Peyer's patch (tissue), 4 donors: ENCODE measurements around the gene ITK. TPM values are rescaled to one million over a fixed set of nuclear protein-coding genes. Genes with fewer than 3 reads are reported as not detected.

Experiments
- DNase-seq, 3 donors: peaks; one replicate each; pipeline ENCODE4 v3.0.0-alpha.2; 2017 to 2019
- H3K27ac ChIP-seq, 4 donors: fragments of 200-600 bp; sonication (generic); one replicate each; pipeline ENCODE4 v1.5.1; 2016 to 2019
- H3K27me3 ChIP-seq, 2 donors: fragments of 200-600 bp; sonication (generic); one replicate each; pipeline ENCODE4 v1.5.1; 2019
- H3K36me3 ChIP-seq, 3 donors: fragments of 200-600 bp; sonication (generic); one replicate each; pipeline ENCODE4 v1.5.1; 2016 to 2019
- H3K4me1 ChIP-seq, 4 donors: fragments of 200-600 bp; sonication (generic); one replicate each; pipeline ENCODE4 v1.5.1; 2016 to 2019
- H3K4me3 ChIP-seq, 4 donors: fragments of 200-600 bp; sonication (generic); 1 replicate in 3 of 4; 2 replicates in 1 of 4; pipeline ENCODE4 v1.5.1; 2016 to 2019; ENCODE audit warnings: mild to moderate bottlenecking in 1 of 4
- H3K9me3 ChIP-seq, 4 donors: fragments of 200-600 bp; sonication (generic); one replicate each; pipeline ENCODE4 v1.5.1; 2016 to 2019; ENCODE audit warnings: mild to moderate bottlenecking in 1 of 4
- POLR2A ChIP-seq, 2 donors: fragments of 450-650 bp; IDR thresholded peaks; one replicate each; pipeline ENCODE4 v1.5.1; 2017; ENCODE audit warnings: antibody characterized with exemption in 2 of 2, mild to moderate bottlenecking in 2 of 2, moderate library complexity in 2 of 2
- total RNA-seq, 4 donors: library from RNA; depleted of rRNA; stranded (reverse); fragments of >200 nt; gene quantifications; one replicate each; pipeline ENCODE4 v1.1.0, GENCODE V29; 2016
- TF ChIP-seq, protein P1 (sequence below), 6 experiments: fragments of 450-650 bp in 4 of 6; fragments of 200-600 bp in 2 of 6; sonication (generic) in 1 of 6; IDR thresholded peaks; one replicate each; pipeline ENCODE4 v1.5.1; 2017 to 2019; ENCODE audit warnings: antibody characterized with exemption in 6 of 6, mild to moderate bottlenecking in 3 of 6, moderate library complexity in 1 of 6

Gene ITK
- total RNA-seq, 4 donors from 2014 or later = 6.7 to 16.5 (median 6.9) TPM

DNA sequence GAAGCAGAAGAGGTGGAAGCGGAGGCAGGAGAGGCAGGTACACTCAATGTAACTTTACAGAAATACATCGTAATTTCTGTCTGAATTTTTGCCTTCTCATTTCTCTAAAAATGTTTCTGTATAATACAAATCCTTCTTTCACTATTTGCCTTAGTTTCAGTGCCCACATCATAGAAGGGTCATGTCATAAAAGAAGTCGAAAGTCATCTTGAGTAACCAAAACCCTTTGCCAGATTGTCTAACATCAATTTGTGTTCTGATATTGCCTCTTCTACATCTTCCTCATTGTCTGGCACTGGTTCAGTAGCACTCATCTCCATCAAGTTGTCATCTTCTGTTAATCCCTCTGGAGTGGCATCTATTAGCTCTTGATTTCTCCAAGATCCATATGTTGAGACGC lies 79.1 kb downstream of the ITK start:
- no peak for DNase-seq
- Histone ChIP-seq H3K4me1 (no peaks in the 10 kb centered on the region), H3K27ac (no peak overlapping the region), H3K36me3 (no peaks in the 10 kb centered on the region), H3K4me3 (no peak overlapping the region), H3K27me3 (no peaks in the 10 kb centered on the region), H3K9me3 (no peaks in the 10 kb centered on the region)
- TF ChIP-seq, protein P1, sequence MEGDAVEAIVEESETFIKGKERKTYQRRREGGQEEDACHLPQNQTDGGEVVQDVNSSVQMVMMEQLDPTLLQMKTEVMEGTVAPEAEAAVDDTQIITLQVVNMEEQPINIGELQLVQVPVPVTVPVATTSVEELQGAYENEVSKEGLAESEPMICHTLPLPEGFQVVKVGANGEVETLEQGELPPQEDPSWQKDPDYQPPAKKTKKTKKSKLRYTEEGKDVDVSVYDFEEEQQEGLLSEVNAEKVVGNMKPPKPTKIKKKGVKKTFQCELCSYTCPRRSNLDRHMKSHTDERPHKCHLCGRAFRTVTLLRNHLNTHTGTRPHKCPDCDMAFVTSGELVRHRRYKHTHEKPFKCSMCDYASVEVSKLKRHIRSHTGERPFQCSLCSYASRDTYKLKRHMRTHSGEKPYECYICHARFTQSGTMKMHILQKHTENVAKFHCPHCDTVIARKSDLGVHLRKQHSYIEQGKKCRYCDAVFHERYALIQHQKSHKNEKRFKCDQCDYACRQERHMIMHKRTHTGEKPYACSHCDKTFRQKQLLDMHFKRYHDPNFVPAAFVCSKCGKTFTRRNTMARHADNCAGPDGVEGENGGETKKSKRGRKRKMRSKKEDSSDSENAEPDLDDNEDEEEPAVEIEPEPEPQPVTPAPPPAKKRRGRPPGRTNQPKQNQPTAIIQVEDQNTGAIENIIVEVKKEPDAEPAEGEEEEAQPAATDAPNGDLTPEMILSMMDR (IDR thresholded peaks at IDR 0.05) = no peak
- no peak for TF ChIP-seq POLR2A (IDR thresholded peaks at IDR 0.05)

DNA sequence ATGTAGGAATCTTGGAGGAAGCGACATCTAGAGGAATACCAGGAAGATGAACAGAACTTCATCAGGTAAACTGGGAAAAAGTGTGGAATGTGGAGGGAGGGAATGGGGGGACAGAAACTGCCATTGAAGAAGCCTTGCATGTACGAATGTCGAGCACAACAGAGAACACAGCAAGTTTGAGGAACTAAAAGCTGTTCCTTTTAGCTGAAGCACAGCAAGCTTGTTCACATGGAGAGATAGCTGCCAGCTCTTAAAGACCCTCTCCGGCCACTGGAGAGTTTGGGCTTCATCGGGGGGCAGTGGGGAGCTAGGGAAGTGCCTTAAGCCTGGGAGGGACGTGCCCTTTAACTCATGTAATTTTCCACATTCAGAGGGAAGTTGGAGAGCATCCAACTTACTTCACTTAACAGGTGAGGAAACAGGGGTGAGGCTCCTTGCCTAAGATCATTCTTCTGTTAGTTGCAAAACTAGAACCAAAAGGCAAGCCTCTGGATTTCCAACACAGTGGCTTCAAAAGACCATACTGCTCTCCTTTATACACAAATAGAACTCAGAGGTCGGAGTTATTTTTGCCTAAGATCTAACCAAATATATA lies 83.0 kb downstream of the ITK start:
- Histone ChIP-seq H3K9me3 (no peaks in the 10 kb centered on the region), H3K36me3 (no peaks in the 10 kb centered on the region), H3K4me3 (no peak overlapping the region), H3K27me3 (no peaks in the 10 kb centered on the region), H3K27ac (no peak overlapping the region), H3K4me1 (peaks cover 0 to 16% (median 12%) of the 10 kb centered on the region in 4 donors)
- no peak for TF ChIP-seq POLR2A (IDR thresholded peaks at IDR 0.05)
- TF ChIP-seq, protein P1 (IDR thresholded peaks at IDR 0.05) = no peak
- DNase-seq = no peak

DNA sequence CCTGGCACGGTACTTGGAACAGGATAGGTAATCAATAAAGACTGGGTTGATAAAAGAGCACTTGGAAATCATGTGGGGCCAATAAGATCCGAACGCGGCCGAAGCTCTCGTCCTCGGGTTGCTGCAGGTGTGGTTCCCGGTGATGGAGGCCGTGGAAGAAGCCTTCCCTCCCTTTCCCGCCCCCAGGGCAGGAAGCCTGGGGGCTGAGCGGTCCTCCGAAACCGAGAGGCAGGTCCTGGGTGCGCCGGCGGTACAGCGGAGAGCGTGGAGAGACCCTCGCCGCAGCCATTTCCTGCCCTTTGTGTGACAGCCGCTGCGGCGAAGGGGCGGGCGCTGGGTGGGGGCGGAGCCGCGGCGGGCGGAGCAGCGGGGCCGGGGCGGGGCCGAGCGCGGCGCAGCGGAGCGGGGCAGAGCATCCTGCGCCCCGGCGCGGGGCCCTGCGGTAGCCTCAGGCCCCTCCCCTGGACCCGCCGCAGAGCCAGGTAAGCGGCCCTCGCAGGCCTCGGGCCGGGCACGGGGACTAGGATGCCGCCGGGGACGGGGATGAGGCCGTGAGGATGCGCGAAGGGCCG lies 85.2 kb downstream of the ITK start, which contains the start of gene CYFIP2:
CYFIP2 (plus strand) TSS at position 410 of the 572 bp plus-strand sequence. CDS start 19,239 bp downstream, outside the sequence.
- DNase-seq = peak; percentile 83 to 92 (median 86)

DNA sequence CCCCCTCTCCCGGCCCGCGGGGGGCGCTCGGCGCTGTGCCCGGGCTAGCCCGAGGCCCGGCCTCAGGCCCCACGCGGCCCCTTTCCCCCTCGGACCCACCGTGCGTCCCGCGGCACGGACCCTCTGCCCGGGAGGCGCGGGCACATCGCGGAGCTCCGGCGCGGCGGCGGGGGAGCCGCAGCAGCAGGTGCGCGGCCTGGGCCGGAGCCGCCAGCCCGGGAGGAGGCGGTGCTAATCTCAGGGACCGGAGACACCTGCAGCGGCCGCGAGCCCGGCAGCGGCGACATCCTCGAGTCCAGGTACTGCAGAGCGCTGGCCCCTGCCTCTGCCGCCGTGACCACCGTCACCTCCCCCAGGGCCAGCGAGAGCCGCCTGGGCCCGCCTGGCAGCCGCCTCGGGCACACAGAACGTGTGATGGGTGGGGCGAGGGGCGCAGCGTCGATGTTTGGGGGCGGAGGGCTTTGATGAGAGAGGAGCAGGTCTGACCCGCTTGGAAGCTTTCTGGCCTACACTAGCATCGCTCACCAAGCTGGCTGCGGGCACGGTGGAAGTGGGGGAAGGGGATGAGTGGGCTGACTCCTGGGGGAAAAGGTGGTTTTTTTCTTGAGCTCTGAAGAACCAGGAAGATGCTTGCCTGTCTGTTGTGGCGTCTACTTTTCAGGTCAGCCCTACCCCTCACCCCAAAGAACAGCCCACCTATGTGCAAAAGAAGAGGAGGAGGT lies 85.8 kb downstream of the ITK start:
- Histone ChIP-seq H3K9me3 (no peaks in the 10 kb centered on the region), H3K4me1 (peaks cover 0 to 31% (median 23%) of the 10 kb centered on the region in 4 donors), H3K36me3 (no peaks in the 10 kb centered on the region), H3K27me3 (no peaks in the 10 kb centered on the region), H3K27ac (peak overlapping the region; percentile 75 to 99 (median 89)), H3K4me3 (peak overlapping the region; percentile 62 to 94 (median 92))
- peak; percentile 50 to 76 (median 75) for DNase-seq
- TF ChIP-seq, protein P1 (IDR thresholded peaks at IDR 0.05) = peak in 1 of 6 experiments; percentile 3
- TF ChIP-seq POLR2A (IDR thresholded peaks at IDR 0.05) = no peak

More for the DNA sequence above, 85.2 kb downstream of the ITK start, which contains the start of gene CYFIP2:
- Histone ChIP-seq H3K4me3 (peak within 1 kb of the TSS; percentile 62 to 94 (median 92)), H3K27ac (peak within 1 kb of the TSS; percentile 75 to 99 (median 89)), H3K9me3 (no peaks in the 10 kb centered on the region), H3K36me3 (no peaks in the 10 kb centered on the region), H3K27me3 (no peaks in the 10 kb centered on the region), H3K4me1 (peaks cover 0 to 26% (median 20%) of the 10 kb centered on the region in 4 donors)
- TF ChIP-seq POLR2A (IDR thresholded peaks at IDR 0.05) = peak in 1 of 2 donors; percentile 8
- TF ChIP-seq, protein P1 (IDR thresholded peaks at IDR 0.05) = no peak

DNA sequence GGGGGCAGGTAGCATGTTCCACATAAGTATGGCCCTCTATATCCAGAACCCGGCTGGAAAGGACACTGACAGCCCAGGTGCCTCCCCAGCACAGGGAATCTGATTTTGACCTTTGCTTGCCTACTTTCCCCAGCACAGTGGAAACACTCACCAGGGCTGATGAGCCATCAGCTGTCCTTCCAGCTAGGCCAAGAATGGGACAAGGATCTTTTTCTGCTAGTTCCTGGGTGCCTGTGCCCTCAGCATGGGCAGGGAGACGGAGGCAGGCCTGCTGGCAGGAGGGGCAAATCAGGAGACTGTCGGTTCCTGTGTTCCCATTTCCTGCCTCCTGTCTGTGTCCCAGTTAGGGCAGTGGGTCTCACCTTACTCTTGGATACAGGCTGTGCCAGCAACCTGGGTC lies 86.4 kb downstream of the ITK start:
- Histone ChIP-seq H3K27ac (peak overlapping the region; percentile 75 to 99 (median 89)), H3K9me3 (no peaks in the 10 kb centered on the region), H3K4me3 (peak overlapping the region; percentile 62 to 94 (median 92)), H3K27me3 (no peaks in the 10 kb centered on the region), H3K4me1 (peaks cover 0 to 33% (median 24%) of the 10 kb centered on the region in 4 donors), H3K36me3 (no peaks in the 10 kb centered on the region)
- TF ChIP-seq, protein P1 (IDR thresholded peaks at IDR 0.05) = no peak
- no peak for TF ChIP-seq POLR2A (IDR thresholded peaks at IDR 0.05)
- DNase-seq = no peak
